ENCODE data around the gene ROR2. TPM values are rescaled to one million over a fixed set of nuclear protein-coding genes. Genes with fewer than 3 reads are reported as not detected.
"Not testable (repeated sequence)": the region's sequence is repeated elsewhere in the genome, so short reads cannot be mapped to it uniquely, and the experiment has no call there.

The ROR2 gene
- total RNA-seq, 2 donors from 2014 or later: 37.2 to 43.9 TPM

DNA sequence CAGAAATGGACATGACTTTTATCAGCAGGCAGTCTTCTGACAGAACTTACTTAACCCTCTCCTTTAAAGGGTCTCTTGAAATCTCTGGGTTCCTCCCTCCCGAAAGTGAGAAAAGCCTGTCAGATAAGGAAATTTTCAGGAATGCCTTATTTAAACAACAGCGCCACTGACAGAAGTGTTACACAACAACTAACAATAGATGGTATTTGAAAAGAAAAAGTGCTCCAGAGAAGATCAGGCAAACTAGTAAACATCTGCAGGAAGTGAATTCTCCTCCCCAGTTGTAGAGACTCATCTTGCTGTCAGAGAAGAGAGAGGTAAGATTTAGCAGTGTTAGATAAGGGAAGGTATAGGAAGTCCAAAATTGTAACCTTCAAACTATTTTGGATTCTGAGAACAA is 419.2 kb downstream of the ROR2 start:
- TF ChIP-seq, protein P1, sequence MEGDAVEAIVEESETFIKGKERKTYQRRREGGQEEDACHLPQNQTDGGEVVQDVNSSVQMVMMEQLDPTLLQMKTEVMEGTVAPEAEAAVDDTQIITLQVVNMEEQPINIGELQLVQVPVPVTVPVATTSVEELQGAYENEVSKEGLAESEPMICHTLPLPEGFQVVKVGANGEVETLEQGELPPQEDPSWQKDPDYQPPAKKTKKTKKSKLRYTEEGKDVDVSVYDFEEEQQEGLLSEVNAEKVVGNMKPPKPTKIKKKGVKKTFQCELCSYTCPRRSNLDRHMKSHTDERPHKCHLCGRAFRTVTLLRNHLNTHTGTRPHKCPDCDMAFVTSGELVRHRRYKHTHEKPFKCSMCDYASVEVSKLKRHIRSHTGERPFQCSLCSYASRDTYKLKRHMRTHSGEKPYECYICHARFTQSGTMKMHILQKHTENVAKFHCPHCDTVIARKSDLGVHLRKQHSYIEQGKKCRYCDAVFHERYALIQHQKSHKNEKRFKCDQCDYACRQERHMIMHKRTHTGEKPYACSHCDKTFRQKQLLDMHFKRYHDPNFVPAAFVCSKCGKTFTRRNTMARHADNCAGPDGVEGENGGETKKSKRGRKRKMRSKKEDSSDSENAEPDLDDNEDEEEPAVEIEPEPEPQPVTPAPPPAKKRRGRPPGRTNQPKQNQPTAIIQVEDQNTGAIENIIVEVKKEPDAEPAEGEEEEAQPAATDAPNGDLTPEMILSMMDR (IDR thresholded peaks at IDR 0.05): no peak
- TF ChIP-seq POLR2A (IDR thresholded peaks at IDR 0.05) (no peak), POLR2AphosphoS5 (IDR thresholded peaks at IDR 0.05) (no peak)
- 34% methylated on average over 2 of the region's 2 CpGs for WGBS
- H3K36me3 ChIP-seq: no peaks in the 10 kb centered on the region
- H3K27me3 ChIP-seq (replicated peaks; ENCODE audit: insufficient read depth): no peaks in the 10 kb centered on the region
- no peak for DNase-seq (ENCODE audit: low spot score)
- no peak overlapping the region for H3K27ac ChIP-seq
- H3K4me1 ChIP-seq (replicated peaks): no peaks in the 10 kb centered on the region
- intact Hi-C loops (cut with DNase I): no loop called here
- H3K4me3 ChIP-seq: no peak overlapping the region
- H3K9me3 ChIP-seq: no peaks in the 10 kb centered on the region

DNA sequence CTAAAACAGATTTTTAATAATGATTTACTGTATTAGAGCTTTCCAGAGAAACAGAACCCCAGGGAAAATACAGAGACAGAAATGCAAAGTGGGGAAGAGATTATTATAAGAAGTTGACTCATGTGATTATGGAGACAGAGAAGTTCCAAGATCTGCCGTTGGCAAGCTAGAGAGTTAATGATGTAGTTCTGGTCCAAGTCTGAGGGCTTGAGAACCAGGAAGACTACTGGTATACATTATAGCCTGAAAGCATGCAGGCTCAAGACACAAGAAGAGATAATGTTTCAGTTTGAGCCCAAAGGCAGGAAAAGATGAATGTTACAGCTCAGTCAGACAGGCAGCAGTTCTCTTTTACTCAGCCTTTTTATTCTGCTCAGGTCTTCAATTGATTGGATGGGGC is 427.5 kb downstream of the ROR2 start:
- intact Hi-C loops (cut with DNase I): no loop called here
- no peak overlapping the region for H3K27ac ChIP-seq
- WGBS: 62% methylated on average over 1 of the region's 1 CpG

DNA sequence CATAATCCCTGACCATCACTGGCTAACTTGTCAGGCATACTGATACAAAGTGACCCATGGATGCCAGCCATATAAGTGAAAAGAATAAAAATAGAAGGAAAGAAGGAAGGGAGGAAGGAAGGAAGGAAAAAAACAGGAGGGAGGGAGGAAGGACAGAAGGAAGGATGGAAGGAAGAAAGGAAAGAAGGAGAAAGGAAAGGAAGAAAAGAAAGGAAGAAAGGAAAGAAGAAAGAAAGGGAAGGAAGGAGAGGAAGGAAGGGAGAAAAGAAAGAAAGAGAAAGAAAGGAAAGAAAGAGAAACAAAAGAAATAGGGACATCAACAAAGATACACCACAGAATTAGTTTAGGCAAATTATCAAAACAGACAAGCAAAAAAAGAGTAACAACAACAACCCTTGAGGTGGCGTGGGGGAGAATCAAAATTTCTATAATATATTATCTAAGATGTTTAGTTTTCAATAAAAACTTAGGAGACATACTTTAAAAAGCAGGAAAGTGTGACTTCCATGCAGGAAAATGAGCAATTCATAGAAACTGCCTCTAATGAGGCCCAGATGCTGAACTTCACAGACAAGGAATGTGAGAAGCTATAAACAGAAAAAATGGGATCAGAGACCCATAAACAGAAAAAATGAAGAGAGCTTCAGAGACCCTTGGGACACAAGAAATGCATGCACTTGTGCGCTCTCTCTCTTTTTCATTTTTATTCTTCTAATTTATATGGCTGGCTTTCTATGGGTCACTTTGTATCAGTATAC is 430.3 kb downstream of the ROR2 start:
- WGBS: 90% methylated on average over 2 of the region's 2 CpGs
- H3K4me3 ChIP-seq: no peak overlapping the region
- no peaks in the 10 kb centered on the region for H3K36me3 ChIP-seq
- intact Hi-C loops (cut with DNase I): no loop called here
- H3K9me3 ChIP-seq: no peaks in the 10 kb centered on the region
- no peak for DNase-seq (ENCODE audit: low spot score)
- H3K27ac ChIP-seq: no peak overlapping the region
- no peaks in the 10 kb centered on the region for H3K27me3 ChIP-seq (replicated peaks; ENCODE audit: insufficient read depth)
- no peaks in the 10 kb centered on the region for H3K4me1 ChIP-seq (replicated peaks)
- TF ChIP-seq POLR2AphosphoS5 (IDR thresholded peaks at IDR 0.05) (no peak), POLR2A (IDR thresholded peaks at IDR 0.05) (no peak)
- TF ChIP-seq, protein P1 (IDR thresholded peaks at IDR 0.05): no peak

More for the DNA sequence above, 427.5 kb downstream of the ROR2 start:
- Histone ChIP-seq H3K4me1 (replicated peaks) (no peaks in the 10 kb centered on the region), H3K27me3 (replicated peaks; ENCODE audit: insufficient read depth) (no peaks in the 10 kb centered on the region), H3K36me3 (no peaks in the 10 kb centered on the region), H3K4me3 (no peak overlapping the region), H3K9me3 (no peaks in the 10 kb centered on the region)
- DNase-seq (ENCODE audit: low spot score): no peak
- no peak for TF ChIP-seq POLR2AphosphoS5 (IDR thresholded peaks at IDR 0.05)
- no peak for TF ChIP-seq POLR2A (IDR thresholded peaks at IDR 0.05)
- TF ChIP-seq, protein P1 (IDR thresholded peaks at IDR 0.05): no peak

DNA sequence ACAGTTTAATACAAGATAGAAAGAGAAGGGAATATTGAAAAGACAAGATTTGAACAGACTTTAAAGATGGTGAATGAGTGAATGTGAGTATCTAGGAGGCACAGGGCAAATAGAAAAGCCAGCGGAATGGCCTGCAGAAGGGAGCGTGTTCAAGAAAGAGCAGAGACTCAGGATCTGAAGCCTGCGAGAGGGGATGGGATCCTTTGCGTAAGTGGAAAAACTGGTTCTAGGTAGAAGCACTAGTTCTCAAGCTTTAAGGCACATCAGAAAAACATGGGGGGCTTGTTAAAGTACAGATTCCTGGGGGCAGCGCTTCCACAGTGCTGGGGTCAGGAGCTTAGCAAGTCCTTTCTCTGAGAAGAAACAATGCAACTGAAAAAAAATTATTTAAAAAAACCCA is 431.6 kb downstream of the ROR2 start:
- no peaks in the 10 kb centered on the region for H3K4me1 ChIP-seq (replicated peaks)
- no peak overlapping the region for H3K27ac ChIP-seq
- no peak for DNase-seq (ENCODE audit: low spot score)
- H3K27me3 ChIP-seq (replicated peaks; ENCODE audit: insufficient read depth): no peaks in the 10 kb centered on the region
- H3K36me3 ChIP-seq: no peaks in the 10 kb centered on the region
- no peaks in the 10 kb centered on the region for H3K9me3 ChIP-seq
- intact Hi-C loops (cut with DNase I): no loop called here
- TF ChIP-seq POLR2AphosphoS5 (IDR thresholded peaks at IDR 0.05) (no peak), POLR2A (IDR thresholded peaks at IDR 0.05) (no peak)
- TF ChIP-seq, protein P1 (IDR thresholded peaks at IDR 0.05): no peak
- 86% methylated on average over 5 of the region's 5 CpGs for WGBS
- no peak overlapping the region for H3K4me3 ChIP-seq

DNA sequence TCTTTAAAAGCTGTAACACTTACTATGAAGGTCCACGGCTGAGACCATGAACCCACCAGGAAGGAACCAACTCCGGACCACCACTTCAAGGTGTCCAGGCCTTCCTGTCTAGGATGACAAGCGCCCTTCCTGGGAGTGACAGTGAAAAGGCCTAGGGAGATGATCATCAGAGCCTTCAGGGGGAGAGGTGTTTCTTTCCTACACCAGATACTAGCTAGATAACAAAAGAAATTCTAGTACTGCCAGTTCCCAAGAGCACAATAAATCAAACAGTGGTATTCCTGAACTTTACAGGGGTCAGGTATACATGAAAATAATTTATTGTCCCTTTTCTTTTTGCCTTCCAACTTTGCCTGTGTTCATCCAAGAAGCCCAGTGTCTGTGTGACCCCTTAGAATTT is 432.2 kb downstream of the ROR2 start:
- 53% methylated on average over 3 of the region's 3 CpGs for WGBS
- Histone ChIP-seq H3K27me3 (replicated peaks; ENCODE audit: insufficient read depth) (no peaks in the 10 kb centered on the region), H3K4me3 (no peak overlapping the region), H3K9me3 (no peaks in the 10 kb centered on the region), H3K4me1 (replicated peaks) (no peaks in the 10 kb centered on the region), H3K27ac (no peak overlapping the region), H3K36me3 (no peaks in the 10 kb centered on the region)
- TF ChIP-seq POLR2A (IDR thresholded peaks at IDR 0.05): no peak
- TF ChIP-seq POLR2AphosphoS5 (IDR thresholded peaks at IDR 0.05): no peak
- TF ChIP-seq, protein P1 (IDR thresholded peaks at IDR 0.05): no peak
- DNase-seq (ENCODE audit: low spot score): no peak
- intact Hi-C loops (cut with DNase I): no loop called here

DNA sequence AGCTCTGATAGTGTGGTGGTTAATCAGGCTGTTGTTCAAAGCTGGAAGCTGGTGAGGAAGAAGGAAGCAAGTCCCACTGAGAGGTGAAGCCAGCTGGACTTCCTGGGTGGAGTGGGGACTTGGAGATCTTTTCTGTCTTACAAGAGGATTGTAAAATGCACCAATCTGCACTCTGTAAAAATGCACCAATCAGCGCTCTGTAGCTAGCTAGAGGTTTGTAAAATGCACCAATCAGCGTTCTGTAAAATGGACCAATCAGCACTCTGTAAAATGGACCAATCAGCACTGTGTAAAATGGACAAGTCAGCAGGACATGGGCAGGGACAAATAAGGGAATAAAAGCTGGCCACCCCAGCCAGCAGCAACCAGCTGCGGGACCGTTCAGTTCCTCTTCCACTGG is 432.7 kb downstream of the ROR2 start:
- H3K27me3 ChIP-seq (replicated peaks; ENCODE audit: insufficient read depth); DNase-seq (ENCODE audit: low spot score); H3K4me3 ChIP-seq; H3K9me3 ChIP-seq; H3K36me3 ChIP-seq; H3K27ac ChIP-seq; H3K4me1 ChIP-seq (replicated peaks); intact Hi-C loops (cut with DNase I): not testable (repeated sequence)
- WGBS: 58% methylated on average over 4 of the region's 4 CpGs
